ENCODE measurements around the gene COL19A1. TPM values are rescaled to one million over a fixed set of nuclear protein-coding genes. Genes with fewer than 3 reads are reported as not detected.
A peak's percentile ranks its signal among the peaks of the same experiment; 100 is the strongest.

Gene COL19A1
- total RNA-seq, 2 donors from 2014 or later = 1.4 to 1.5 TPM

- H3K9me3 Mint-ChIP-seq = peaks cover under 1% of the 10 kb centered on the region
- no peak for DNase-seq
- Histone ChIP-seq H3K27me3 (ENCODE audit: control insufficient read depth, insufficient read depth, low read length, poor library complexity, severe bottlenecking) (peaks cover 12% of the 10 kb centered on the region), H3K27ac (ENCODE audit: low read depth, low read length) (no peak overlapping the region), H3K36me3 (ENCODE audit: control insufficient read depth, insufficient read depth, low read length) (no peaks in the 10 kb centered on the region), H3K9ac (ENCODE audit: extremely low read depth, low read length, poor library complexity, severe bottlenecking) (no peak overlapping the region), H3K9me3 (ENCODE audit: control insufficient read depth, low read length) (peaks cover 4% of the 10 kb centered on the region), H3K4me3 (ENCODE audit: low read length) (no peak overlapping the region), H3K4me1 (ENCODE audit: control insufficient read depth, insufficient read depth, low read length) (peaks cover 4% of the 10 kb centered on the region)
- no peaks in the 10 kb centered on the region for H3K36me3 Mint-ChIP-seq (ENCODE audit: low read depth)
- no peak overlapping the region for H3K27ac Mint-ChIP-seq
- peaks cover 42% of the 10 kb centered on the region for H3K27me3 Mint-ChIP-seq (ENCODE audit: insufficient read depth)
- H3K4me1 Mint-ChIP-seq = peaks cover 25% of the 10 kb centered on the region
- 98 to 100% methylated on average over 1 to 2 of the region's 2 CpGs for whole genome bisulfite sequencing, 2 experiments (ENCODE audit: insufficient coverage in 1 of 2, insufficient read length in 1 of 2)
- no peak for TF ChIP-seq CTCF (conservative IDR thresholded peaks at IDR 0.05)
- no peak overlapping the region for H3K4me3 Mint-ChIP-seq
Observed at GRCh38 chr6:69865126-69865525, 1.2 kb upstream of the COL19A1 start.

- peak; percentile 63 for TF ChIP-seq CTCF (conservative IDR thresholded peaks at IDR 0.05)
- H3K4me3 ChIP-seq (ENCODE audit: low read length) = peak overlapping the region; percentile 87
- H3K36me3 Mint-ChIP-seq (ENCODE audit: low read depth) = no peaks in the 10 kb centered on the region
- 0 to 1% methylated on average over 25 to 80 of the region's 80 CpGs for WGBS, 2 experiments (ENCODE audit: insufficient coverage in 1 of 2, insufficient read length in 1 of 2)
- peak overlapping the region; percentile 58 for H3K4me3 Mint-ChIP-seq
- peak overlapping the region; percentile 48 for H3K27ac Mint-ChIP-seq
- H3K27ac ChIP-seq (ENCODE audit: low read depth, low read length) = no peak overlapping the region
- no peaks in the 10 kb centered on the region for H3K9me3 Mint-ChIP-seq
- H3K36me3 ChIP-seq (ENCODE audit: control insufficient read depth, insufficient read depth, low read length) = no peaks in the 10 kb centered on the region
- peaks cover 1% of the 10 kb centered on the region for H3K4me1 ChIP-seq (ENCODE audit: control insufficient read depth, insufficient read depth, low read length)
- H3K9ac ChIP-seq (ENCODE audit: extremely low read depth, low read length, poor library complexity, severe bottlenecking) = peak overlapping the region; percentile 29
- no peaks in the 10 kb centered on the region for H3K9me3 ChIP-seq (ENCODE audit: control insufficient read depth, low read length)
- peaks cover 46% of the 10 kb centered on the region for H3K27me3 Mint-ChIP-seq (ENCODE audit: insufficient read depth)
- H3K27me3 ChIP-seq (ENCODE audit: control insufficient read depth, insufficient read depth, low read length, poor library complexity, severe bottlenecking) = peaks cover 12% of the 10 kb centered on the region
- H3K4me1 Mint-ChIP-seq = peaks cover 22% of the 10 kb centered on the region
- peak; percentile 90 for DNase-seq
Observed at GRCh38 chr6:69866770-69867638, 648 bp downstream of the COL19A1 start.

- no peaks in the 10 kb centered on the region for H3K9me3 Mint-ChIP-seq
- no peak overlapping the region for H3K27ac ChIP-seq (ENCODE audit: low read depth, low read length)
- no peak for DNase-seq
- peaks cover 19% of the 10 kb centered on the region for H3K4me1 Mint-ChIP-seq
- H3K9ac ChIP-seq (ENCODE audit: extremely low read depth, low read length, poor library complexity, severe bottlenecking) = no peak overlapping the region
- no peaks in the 10 kb centered on the region for H3K36me3 Mint-ChIP-seq (ENCODE audit: low read depth)
- peaks cover 12% of the 10 kb centered on the region for H3K27me3 ChIP-seq (ENCODE audit: control insufficient read depth, insufficient read depth, low read length, poor library complexity, severe bottlenecking)
- H3K4me3 ChIP-seq (ENCODE audit: low read length) = peak overlapping the region; percentile 87
- H3K4me3 Mint-ChIP-seq = peak overlapping the region; percentile 58
- peak overlapping the region; percentile 48 for H3K27ac Mint-ChIP-seq
- WGBS, 2 experiments (ENCODE audit: insufficient coverage in 1 of 2, insufficient read length in 1 of 2) = 2 to 9% methylated on average over 7 to 9 of the region's 11 CpGs
- no peaks in the 10 kb centered on the region for H3K9me3 ChIP-seq (ENCODE audit: control insufficient read depth, low read length)
- H3K27me3 Mint-ChIP-seq (ENCODE audit: insufficient read depth) = peaks cover 46% of the 10 kb centered on the region
- no peaks in the 10 kb centered on the region for H3K36me3 ChIP-seq (ENCODE audit: control insufficient read depth, insufficient read depth, low read length)
- TF ChIP-seq CTCF (conservative IDR thresholded peaks at IDR 0.05) = peak; percentile 7
- no peaks in the 10 kb centered on the region for H3K4me1 ChIP-seq (ENCODE audit: control insufficient read depth, insufficient read depth, low read length)
Observed at GRCh38 chr6:69867639-69867976, 1.3 kb downstream of the COL19A1 start.
